GM21360 (cell line): ENCODE results near the gene ISG15.
"Not testable (repeated sequence)": the region's sequence is repeated elsewhere in the genome, so short reads cannot be mapped to it uniquely, and the experiment has no call there.

Source experiments
- ATAC-seq: cut with Tn5 transposase; IDR thresholded peaks from one replicate; pipeline ENCODE4 v1.9.1; 2021; ENCODE audit warnings: mild to moderate bottlenecking, moderate library complexity; ENCODE audit not compliant: unreplicated experiment

The ISG15 gene

DNA sequence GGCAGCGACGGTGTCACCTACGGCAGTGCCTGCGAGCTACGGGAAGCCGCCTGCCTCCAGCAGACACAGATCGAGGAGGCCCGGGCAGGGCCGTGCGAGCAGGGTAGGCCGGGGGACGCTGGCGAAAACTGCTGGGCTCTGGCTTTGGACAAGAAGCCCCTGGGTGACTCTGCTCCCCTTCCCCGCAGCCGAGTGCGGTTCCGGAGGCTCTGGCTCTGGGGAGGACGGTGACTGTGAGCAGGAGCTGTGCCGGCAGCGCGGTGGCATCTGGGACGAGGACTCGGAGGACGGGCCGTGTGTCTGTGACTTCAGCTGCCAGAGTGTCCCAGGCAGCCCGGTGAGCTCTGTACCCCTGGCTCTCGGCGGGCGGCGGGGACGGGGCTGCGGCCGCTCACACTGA lies 30.6 kb downstream of the ISG15 start:
- ATAC-seq = no peak

DNA sequence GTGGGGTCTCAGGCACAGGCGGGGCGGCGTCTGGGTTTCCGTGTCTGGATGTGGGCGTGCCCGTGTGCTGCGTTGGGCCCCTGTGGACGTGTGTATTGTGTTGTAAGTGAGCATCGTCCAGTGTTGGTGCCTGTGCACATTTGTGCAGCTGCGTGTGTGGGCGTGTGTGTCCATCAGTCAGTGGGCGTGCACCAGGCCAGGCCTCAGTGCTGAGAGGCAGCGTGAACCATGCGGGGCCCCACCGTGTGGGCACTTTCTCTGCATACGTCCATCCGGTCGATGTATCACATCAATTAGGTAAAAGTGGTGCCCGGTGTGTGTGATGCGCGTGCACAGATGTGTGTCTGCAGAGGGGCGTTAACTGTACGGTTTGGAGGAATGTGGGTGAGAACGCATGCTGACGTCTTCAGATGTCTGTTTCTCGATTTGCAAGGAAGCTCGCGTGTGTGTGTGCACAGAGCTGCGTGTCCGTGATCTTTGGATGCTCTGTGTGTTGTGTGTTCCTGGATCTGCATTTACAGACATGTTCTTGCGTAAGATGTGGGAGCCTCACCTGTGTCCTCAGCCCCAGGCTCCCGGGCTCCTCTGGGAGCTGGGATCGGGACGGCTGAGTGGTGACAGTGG lies 31.3 kb downstream of the ISG15 start:
- no peak for ATAC-seq

DNA sequence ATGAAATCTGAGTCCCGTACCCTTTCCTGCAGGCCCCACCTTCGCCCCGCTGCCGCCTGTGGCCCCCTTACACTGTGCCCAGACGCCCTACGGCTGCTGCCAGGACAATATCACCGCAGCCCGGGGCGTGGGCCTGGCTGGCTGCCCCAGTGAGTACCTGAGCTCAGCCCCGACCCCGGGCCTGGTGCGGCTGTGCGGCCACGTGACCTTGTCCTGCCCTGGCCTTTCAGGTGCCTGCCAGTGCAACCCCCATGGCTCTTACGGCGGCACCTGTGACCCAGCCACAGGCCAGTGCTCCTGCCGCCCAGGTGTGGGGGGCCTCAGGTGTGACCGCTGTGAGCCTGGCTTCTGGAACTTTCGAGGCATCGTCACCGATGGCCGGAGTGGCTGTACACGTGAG lies 31.8 kb downstream of the ISG15 start:
- no peak for ATAC-seq

DNA sequence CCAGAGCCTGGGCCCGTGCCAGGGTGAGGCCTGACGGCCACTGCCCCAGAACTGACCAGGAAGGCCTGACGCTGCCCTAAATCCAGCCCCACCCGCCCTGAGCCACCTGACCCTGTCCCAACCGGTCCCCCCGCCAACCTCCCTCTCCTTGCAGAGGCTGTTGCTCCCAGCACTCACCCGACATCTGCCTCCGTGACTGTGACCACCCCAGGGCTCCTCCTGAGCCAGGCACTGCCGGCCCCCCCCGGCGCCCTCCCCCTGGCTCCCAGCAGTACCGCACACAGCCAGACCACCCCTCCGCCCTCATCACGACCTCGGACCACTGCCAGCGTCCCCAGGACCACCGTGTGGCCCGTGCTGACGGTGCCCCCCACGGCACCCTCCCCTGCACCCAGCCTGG lies 32.9 kb downstream of the ISG15 start:
- ATAC-seq = no peak

DNA sequence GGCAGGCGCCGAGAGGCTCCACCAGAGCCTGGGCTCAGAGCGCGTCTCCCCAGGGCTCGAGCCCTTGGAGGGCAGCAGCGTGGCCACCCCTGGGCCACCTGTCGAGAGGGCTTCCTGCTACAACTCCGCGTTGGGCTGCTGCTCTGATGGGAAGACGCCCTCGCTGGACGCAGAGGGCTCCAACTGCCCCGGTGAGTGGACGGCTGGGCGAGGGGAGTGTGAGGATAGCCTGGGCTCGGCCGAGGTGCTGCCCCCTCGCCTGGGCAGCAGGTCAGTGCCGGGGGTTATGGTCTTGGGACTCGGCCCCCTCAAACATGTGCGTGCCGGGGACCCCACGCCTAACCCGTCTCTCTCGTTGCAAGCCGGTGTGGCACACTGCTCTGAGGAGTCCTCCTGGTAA lies 33.5 kb downstream of the ISG15 start:
- no peak for ATAC-seq

DNA sequence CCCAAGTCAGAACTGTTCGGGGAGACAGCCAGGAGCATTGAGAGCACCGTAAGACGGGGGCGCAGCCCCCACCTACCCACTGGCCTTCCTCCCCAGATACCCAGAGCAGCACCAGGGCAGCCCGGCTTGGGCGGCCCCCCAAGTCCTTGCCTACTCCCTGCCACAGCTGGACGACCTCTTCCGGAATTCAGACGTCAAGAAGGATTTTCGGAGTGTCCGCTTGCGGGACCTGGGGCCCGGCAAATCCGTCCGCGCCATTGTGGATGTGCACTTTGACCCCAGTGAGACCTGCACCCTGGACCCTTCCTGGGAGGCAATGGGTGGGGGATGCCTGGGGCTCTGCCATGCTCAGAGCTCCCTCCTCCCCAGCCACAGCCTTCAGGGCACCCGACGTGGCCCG lies 34.1 kb downstream of the ISG15 start:
- ATAC-seq = no peak

DNA sequence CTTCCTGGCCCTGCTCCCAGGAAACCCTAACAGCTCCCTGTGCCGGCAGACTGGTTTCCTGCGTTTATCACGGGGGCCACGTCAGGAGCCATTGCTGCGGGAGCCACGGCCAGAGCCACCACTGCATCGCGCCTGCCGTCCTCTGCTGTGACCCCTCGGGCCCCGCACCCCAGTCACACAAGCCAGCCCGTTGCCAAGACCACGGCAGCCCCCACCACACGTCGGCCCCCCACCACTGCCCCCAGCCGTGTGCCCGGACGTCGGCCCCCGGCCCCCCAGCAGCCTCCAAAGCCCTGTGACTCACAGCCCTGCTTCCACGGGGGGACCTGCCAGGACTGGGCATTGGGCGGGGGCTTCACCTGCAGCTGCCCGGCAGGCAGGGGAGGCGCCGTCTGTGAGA lies 34.7 kb downstream of the ISG15 start:
- ATAC-seq = no peak

DNA sequence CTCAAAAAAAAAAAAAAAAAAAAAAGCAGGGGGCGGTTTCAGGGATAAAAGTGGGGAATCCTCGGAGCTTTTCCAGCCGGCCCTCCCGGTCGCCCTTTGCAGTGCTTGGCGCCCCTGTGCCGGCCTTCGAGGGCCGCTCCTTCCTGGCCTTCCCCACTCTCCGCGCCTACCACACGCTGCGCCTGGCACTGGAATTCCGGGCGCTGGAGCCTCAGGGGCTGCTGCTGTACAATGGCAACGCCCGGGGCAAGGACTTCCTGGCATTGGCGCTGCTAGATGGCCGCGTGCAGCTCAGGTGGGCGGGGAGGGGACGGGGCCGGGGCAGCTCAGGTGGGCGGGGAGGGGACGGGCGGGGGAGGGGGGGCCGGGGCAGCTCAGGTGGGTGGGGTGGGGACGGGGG lies 35.5 kb downstream of the ISG15 start:
- ATAC-seq = no peak

DNA sequence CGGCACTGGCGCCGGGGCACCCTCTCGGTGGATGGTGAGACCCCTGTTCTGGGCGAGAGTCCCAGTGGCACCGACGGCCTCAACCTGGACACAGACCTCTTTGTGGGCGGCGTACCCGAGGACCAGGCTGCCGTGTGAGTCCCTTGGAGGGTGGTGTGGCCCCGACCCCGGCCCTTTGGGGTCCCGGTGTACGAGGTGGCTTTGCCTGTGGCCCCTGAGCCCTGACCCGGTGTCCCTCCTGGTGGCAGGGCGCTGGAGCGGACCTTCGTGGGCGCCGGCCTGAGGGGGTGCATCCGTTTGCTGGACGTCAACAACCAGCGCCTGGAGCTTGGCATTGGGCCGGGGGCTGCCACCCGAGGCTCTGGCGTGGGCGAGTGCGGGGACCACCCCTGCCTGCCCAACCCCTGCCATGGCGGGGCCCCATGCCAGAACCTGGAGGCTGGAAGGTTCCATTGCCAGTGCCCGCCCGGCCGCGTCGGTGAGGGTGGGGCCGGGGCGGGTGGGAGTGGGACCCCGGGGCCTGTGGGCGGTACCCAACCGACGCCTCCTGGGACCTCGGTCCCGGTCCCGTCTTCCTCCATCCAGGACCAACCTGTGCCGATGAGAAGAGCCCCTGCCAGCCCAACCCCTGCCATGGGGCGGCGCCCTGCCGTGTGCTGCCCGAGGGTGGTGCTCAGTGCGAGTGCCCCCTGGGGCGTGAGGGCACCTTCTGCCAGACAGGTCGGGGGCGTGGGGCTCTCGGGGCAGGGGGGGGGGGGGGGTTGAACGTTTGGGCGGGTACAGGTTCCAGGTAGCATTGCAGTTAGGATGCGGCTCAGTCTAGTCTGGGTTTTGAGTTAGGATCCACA lies 36.2 kb downstream of the ISG15 start:
- ATAC-seq = no peak

DNA sequence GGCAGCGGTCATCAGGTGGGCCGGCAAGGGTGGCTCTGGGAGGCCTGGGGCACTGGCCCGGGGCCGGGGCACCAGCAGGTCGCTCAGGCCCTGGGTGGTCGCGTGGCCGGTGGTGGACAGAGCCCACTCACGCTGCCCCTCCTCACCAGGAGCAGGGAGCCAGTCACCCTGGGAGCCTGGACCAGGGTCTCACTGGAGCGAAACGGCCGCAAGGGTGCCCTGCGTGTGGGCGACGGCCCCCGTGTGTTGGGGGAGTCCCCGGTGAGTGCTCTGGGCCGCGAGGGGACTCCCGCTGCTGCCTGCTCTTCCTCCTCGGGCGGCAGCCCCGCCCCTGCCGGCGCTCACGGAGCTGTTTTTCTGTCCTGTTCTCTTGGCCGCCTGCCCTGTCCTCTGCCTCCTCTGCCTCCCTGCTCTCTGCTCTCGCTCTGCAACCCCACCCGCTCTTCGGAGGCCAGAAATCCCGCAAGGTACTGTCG lies 37.3 kb downstream of the ISG15 start:
- no peak for ATAC-seq

DNA sequence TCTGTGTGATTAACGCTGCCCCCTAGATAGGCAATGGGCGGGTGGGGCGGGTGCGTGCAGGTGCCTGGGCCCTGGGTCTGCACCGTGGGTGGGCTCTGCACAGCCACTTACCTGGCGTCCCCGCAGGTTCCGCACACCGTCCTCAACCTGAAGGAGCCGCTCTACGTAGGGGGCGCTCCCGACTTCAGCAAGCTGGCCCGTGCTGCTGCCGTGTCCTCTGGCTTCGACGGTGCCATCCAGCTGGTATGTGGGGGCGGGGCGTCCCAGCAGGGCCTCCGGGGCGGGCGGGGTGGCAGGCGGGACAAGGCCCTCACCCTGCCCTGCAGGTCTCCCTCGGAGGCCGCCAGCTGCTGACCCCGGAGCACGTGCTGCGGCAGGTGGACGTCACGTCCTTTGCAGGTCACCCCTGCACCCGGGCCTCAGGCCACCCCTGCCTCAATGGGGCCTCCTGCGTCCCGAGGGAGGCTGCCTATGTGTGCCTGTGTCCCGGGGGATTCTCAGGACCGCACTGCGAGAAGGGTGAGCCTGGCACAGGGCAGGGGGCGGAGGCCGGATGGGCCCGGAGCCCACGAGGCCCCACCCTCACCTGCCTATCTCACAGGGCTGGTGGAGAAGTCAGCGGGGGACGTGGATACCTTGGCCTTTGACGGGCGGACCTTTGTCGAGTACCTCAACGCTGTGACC lies 38.0 kb downstream of the ISG15 start:
- ATAC-seq = no peak

DNA sequence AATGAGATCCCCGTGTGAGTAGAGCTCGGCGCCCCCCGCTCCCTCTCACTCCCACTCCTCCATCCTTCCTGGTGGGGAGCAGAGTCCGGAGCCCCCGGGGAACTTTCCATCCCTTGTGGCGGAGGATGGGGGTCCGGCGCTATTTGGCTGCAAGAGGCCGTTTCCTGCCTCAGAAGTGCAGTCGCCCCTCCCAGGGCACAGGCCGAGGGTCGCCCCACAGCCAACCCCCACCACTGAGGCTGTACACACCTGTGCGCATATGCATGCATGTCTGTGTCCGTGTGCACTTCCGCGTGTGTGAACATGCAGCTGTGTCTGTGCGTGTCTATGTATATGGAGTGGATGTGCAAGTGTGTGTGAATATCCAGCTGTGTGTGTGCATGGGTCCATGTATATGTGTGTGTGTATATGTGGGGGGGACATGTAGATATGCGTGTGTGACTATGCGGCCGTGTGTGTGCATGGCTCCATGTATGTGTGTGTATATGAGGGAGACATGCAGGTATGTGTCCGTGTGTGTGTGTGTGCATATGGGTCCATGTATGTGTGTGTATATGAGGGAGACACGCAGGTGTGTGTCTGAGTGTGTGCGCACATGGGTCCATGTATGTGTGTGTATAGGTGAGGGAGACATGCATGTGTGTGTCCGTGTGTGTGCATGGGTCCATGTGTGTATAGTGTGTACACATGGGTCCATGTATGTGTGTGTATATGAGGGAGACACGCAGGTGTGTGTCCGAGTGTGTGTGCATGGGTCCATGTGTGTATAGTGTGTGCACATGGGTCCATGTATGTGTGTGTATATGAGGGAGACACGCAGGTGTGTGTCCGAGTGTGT lies 38.9 kb downstream of the ISG15 start:
- no peak for ATAC-seq

DNA sequence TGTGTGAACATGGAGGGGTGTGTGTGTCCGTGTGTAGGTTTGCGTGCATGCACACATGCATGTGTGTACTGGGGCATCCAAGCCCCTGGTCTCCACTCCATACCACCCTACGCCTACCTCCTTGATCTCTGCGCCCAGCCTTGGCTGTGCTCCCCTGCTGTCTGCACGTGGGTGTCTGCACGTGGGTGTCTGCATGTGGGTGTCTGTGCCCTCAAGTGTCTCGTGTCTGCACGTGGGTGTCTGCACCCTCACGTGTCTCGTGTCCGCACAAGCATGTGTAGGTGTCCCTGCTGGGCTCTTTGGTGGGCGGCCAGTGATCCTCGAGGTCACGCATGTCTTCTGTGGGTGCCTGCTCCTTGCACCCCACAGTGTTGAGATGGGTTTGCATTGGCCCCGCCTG lies 39.7 kb downstream of the ISG15 start:
- no peak for ATAC-seq

DNA sequence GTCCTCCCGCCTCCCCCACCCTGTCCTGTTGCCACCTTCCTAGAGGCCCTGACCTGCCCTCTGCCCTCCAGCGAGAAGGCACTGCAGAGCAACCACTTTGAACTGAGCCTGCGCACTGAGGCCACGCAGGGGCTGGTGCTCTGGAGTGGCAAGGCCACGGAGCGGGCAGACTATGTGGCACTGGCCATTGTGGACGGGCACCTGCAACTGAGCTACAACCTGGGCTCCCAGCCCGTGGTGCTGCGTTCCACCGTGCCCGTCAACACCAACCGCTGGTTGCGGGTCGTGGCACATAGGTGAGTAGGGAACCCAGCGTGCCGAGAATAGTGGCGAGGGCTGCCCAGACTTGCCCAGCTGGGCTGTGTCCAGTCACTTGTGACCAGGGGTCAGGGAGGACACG lies 40.4 kb downstream of the ISG15 start:
- ATAC-seq = no peak

DNA sequence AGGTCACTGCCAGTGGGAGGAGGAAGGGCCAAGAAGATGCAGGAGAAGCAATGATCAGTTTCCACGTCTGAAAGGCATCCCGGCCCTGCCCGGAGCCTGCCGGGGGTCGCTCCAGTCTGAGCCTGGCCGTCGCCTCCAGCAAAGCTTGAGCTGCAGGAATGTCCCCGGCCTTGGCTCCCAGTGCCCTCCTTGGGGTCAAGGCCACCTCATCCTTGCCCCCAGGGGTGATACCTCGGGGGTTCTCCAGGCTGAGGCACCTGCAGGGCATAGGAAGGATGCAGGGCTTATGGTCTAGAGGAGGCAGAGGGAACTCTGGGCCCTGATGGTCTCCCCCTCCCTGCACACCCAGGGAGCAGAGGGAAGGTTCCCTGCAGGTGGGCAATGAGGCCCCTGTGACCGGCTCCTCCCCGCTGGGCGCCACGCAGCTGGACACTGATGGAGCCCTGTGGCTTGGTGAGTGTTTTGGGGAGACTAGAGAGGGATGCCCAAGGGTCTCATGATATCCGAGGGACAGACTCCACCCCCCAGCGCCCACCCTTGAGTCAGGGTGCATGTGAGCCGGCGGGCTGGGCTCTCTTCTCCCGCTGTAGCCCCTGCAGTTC lies 40.9 kb downstream of the ISG15 start:
- no peak for ATAC-seq

DNA sequence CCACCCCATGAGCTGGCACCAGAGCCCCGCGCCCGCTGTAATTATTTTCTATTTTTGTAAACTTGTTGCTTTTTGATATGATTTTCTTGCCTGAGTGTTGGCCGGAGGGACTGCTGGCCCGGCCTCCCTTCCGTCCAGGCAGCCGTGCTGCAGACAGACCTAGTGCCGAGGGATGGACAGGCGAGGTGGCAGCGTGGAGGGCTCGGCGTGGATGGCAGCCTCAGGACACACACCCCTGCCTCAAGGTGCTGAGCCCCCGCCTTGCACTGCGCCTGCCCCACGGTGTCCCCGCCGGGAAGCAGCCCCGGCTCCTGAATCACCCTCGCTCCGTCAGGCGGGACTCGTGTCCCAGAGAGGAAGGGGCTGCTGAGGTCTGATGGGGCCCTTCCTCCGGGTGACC lies 41.7 kb downstream of the ISG15 start:
- ATAC-seq = no peak

DNA sequence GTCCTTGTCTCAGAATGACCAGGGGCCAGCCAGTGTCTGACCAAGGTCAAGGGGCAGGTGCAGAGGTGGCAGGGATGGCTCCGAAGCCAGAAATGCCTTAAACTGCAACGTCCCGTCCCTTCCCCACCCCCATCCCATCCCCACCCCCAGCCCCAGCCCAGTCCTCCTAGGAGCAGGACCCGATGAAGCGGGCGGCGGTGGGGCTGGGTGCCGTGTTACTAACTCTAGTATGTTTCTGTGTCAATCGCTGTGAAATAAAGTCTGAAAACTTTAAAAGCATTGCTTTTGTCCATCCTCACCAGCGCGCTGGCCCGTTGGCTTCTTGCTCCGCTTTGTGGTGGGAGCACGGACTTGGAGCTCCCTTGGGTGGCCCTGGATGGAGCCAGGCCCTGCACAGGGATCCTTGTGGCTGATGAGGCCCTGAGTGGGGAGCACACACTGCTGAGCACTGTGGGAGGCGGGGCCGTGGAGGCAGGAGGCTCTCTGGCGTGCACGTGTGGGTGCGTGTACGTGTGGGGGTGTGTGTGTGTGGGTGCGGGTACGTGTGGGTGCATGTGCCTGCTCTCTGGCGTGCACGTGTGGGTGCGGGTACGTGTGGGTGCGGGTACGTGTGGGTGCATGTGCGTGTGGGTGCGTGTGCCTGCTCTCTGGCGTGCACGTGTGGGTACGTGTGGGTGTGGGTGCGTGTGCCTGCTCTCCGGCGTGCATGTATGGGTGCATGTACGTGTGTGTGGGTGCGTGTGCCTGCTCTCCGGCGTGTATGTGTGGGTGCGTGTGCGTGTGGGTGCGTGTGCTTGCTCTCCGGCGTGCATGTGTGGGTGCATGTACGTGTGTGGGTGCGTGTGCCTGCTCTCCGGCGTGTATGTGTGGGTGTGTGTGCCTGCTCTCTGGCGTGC lies 42.8 kb downstream of the ISG15 start:
- ATAC-seq = no peak

DNA sequence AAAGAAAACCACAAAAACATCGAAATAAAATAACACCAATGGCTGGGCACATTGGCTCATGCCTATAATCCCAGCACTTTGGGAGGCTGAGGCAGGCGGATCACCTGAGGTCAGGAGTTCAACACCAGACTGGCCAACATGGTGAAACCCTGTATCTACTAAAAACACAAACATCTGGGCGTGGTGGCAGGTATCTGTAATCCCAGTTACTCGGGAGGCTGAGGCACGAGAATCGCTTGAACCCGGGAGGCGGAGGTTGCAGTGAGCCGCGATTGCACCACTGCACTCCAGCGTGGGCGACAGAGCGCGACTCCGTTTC lies 44.4 kb downstream of the ISG15 start:
- not testable (repeated sequence) for ATAC-seq

DNA sequence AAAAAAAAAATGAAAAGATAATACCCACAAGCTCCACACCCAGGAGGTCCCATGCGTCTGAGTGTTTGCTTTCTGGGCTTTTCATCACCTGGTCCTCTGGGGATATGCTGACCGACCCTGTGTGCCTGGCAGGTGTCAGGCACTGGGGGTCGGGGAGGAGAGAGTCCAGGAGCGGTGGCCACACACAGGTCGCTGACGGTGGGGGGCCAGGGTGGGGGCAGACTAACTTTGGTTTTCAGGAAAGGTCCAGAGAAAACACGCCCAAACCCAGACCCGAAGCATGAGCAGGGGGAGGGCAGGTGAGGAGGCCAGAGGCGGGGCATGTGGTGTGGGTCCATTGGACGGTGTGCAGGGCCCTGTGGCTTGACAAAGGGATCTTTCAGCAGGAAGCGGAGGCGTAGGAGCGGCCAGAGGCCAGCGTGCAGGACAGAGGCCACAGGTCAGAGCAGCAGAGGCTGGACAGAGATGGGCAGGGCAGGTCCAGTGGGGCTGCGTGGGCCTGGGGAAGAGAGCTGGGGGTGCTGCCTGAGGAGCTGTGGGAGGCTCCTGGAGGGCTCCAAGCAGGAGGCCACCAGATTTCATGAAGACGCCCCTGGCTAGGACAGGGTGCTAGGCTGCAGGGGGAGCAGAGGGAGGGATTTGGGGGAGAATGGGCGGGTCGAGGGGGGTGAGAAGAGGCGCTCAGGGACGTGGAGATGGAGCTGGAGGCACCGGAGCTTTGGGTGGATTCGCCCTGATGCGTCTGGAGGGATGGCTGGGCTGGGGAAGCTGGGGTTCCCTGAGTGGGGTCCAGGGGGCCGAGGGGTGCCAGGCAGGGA lies 45.0 kb downstream of the ISG15 start:
- no peak for ATAC-seq
